Measurements from ENCODE around the gene PLP2.

PLP2 gene

GRCh38 chrX:49186125-49187027 lies 14.7 kb downstream of the PLP2 start, which contains the start of gene PRICKLE3:
PRICKLE3 (minus strand) TSS chrX:49186373; CDS start chrX:49186297, 76 bp downstream.
- in situ Hi-C loops (cut with MboI; ENCODE audit: low sequenced_read_pairs) = no loop called here

- in situ Hi-C loops (cut with MboI; ENCODE audit: low sequenced_read_pairs) = no loop called here
These were observed 15.3 kb downstream of the PLP2 start for GRCh38 chrX:49187028-49187394.

- in situ Hi-C loops (cut with MboI; ENCODE audit: low sequenced_read_pairs) = no loop called here
These were observed 15.8 kb downstream of the PLP2 start for GRCh38 chrX:49187526-49187925.

- in situ Hi-C loops (cut with MboI; ENCODE audit: low sequenced_read_pairs) = no loop called here
These were observed 16.9 kb downstream of the PLP2 start for GRCh38 chrX:49188468-49189076.

GRCh38 chrX:49189606-49190005 lies 17.9 kb downstream of the PLP2 start:
- in situ Hi-C loops (cut with MboI; ENCODE audit: low sequenced_read_pairs) = no loop called here

GRCh38 chrX:49190821-49191573 lies 19.3 kb downstream of the PLP2 start:
- in situ Hi-C loops (cut with MboI; ENCODE audit: low sequenced_read_pairs) = no loop called here

- in situ Hi-C loops (cut with MboI; ENCODE audit: low sequenced_read_pairs) = no loop called here
These were observed 19.9 kb downstream of the PLP2 start for GRCh38 chrX:49191574-49192011.

- in situ Hi-C loops (cut with MboI; ENCODE audit: low sequenced_read_pairs) = no loop called here
These were observed 21.1 kb downstream of the PLP2 start for GRCh38 chrX:49192722-49193328.

GRCh38 chrX:49193542-49193964 lies 21.9 kb downstream of the PLP2 start:
- in situ Hi-C loops (cut with MboI; ENCODE audit: low sequenced_read_pairs) = no loop called here

- in situ Hi-C loops (cut with MboI; ENCODE audit: low sequenced_read_pairs) = no loop called here
These were observed 25.9 kb downstream of the PLP2 start for GRCh38 chrX:49197543-49198087.

GRCh38 chrX:49198540-49199314 lies 27.0 kb downstream of the PLP2 start:
- in situ Hi-C loops (cut with MboI; ENCODE audit: low sequenced_read_pairs) = no loop called here

GRCh38 chrX:49199315-49199595 lies 27.6 kb downstream of the PLP2 start:
- in situ Hi-C loops (cut with MboI; ENCODE audit: low sequenced_read_pairs) = no loop called here

- in situ Hi-C loops (cut with MboI; ENCODE audit: low sequenced_read_pairs) = no loop called here
These were observed 28.4 kb downstream of the PLP2 start, which contains the start of gene SYP for GRCh38 chrX:49199906-49200771. SYP (minus strand) TSS chrX:49200193; CDS start chrX:49200186, 7 bp downstream.

- in situ Hi-C loops (cut with MboI; ENCODE audit: low sequenced_read_pairs) = no loop called here
These were observed 30.3 kb downstream of the PLP2 start for GRCh38 chrX:49202022-49202421.

GRCh38 chrX:49203536-49203935 lies 31.8 kb downstream of the PLP2 start:
- in situ Hi-C loops (cut with MboI; ENCODE audit: low sequenced_read_pairs) = no loop called here

GRCh38 chrX:49204017-49204416 lies 32.3 kb downstream of the PLP2 start:
- in situ Hi-C loops (cut with MboI; ENCODE audit: low sequenced_read_pairs) = no loop called here

GRCh38 chrX:49204709-49205108 lies 33.0 kb downstream of the PLP2 start:
- in situ Hi-C loops (cut with MboI; ENCODE audit: low sequenced_read_pairs) = no loop called here

- in situ Hi-C loops (cut with MboI; ENCODE audit: low sequenced_read_pairs) = no loop called here
These were observed 33.7 kb downstream of the PLP2 start for GRCh38 chrX:49205443-49205842.

GRCh38 chrX:49206543-49206942 lies 34.8 kb downstream of the PLP2 start:
- in situ Hi-C loops (cut with MboI; ENCODE audit: low sequenced_read_pairs) = no loop called here
